ENCODE data around the gene P3H2.
"Not testable (repeated sequence)": the region's sequence is repeated elsewhere in the genome, so short reads cannot be mapped to it uniquely, and the experiment has no call there.

The P3H2 gene

GRCh38 chr3:189974359-189974758 lies 146.3 kb downstream of the P3H2 start:
- DNase-seq (ENCODE audit: insufficient read length, low spot score) (no peak), FAIRE-seq (no peak)
- TF ChIP-seq POLR2A (IDR thresholded peaks at IDR 0.05; ENCODE audit: low read depth, low read length) = no peak

- TF ChIP-seq POLR2A (IDR thresholded peaks at IDR 0.05; ENCODE audit: low read depth, low read length) = no peak
- DNase-seq (ENCODE audit: insufficient read length, low spot score) (peak; percentile 26), FAIRE-seq (peak; percentile 99)
Measured at GRCh38 chr3:189967254-189967865, 153.3 kb downstream of the P3H2 start.

GRCh38 chr3:189966843-189967242 lies 153.9 kb downstream of the P3H2 start:
- no peak for DNase-seq (ENCODE audit: insufficient read length, low spot score)
- no peak for TF ChIP-seq POLR2A (IDR thresholded peaks at IDR 0.05; ENCODE audit: low read depth, low read length)
- FAIRE-seq = peak; percentile 11

- TF ChIP-seq POLR2A (IDR thresholded peaks at IDR 0.05; ENCODE audit: low read depth, low read length) = no peak
- DNase-seq (ENCODE audit: insufficient read length, low spot score) = no peak
- FAIRE-seq = peak; percentile 15
Measured at GRCh38 chr3:189964623-189965332, 155.9 kb downstream of the P3H2 start.

- TF ChIP-seq POLR2A (IDR thresholded peaks at IDR 0.05; ENCODE audit: low read depth, low read length) = no peak
- DNase-seq (ENCODE audit: insufficient read length, low spot score) (no peak), FAIRE-seq (no peak)
Measured at GRCh38 chr3:189962466-189962865, 158.2 kb downstream of the P3H2 start.

- no peak for TF ChIP-seq POLR2A (IDR thresholded peaks at IDR 0.05; ENCODE audit: low read depth, low read length)
- FAIRE-seq (peak; percentile 98), DNase-seq (ENCODE audit: insufficient read length, low spot score) (peak; percentile 68)
Measured at GRCh38 chr3:189961522-189962161, 159.1 kb downstream of the P3H2 start.

GRCh38 chr3:189961086-189961485 lies 159.6 kb downstream of the P3H2 start:
- DNase-seq (ENCODE audit: insufficient read length, low spot score); FAIRE-seq: not testable (repeated sequence)

GRCh38 chr3:189954733-189955665 lies 165.7 kb downstream of the P3H2 start:
- TF ChIP-seq POLR2A (IDR thresholded peaks at IDR 0.05; ENCODE audit: low read depth, low read length) = no peak
- DNase-seq (ENCODE audit: insufficient read length, low spot score) (no peak), FAIRE-seq (no peak)

- TF ChIP-seq POLR2A (IDR thresholded peaks at IDR 0.05; ENCODE audit: low read depth, low read length) = no peak
- FAIRE-seq = no peak
- DNase-seq (ENCODE audit: insufficient read length, low spot score) = no peak
Measured at GRCh38 chr3:189953551-189953950, 167.1 kb downstream of the P3H2 start.

- FAIRE-seq = no peak
- TF ChIP-seq POLR2A (IDR thresholded peaks at IDR 0.05; ENCODE audit: low read depth, low read length) = no peak
- DNase-seq (ENCODE audit: insufficient read length, low spot score) = no peak
Measured at GRCh38 chr3:189952272-189952671, 168.4 kb downstream of the P3H2 start.

GRCh38 chr3:189950258-189950657 lies 170.4 kb downstream of the P3H2 start:
- no peak for TF ChIP-seq POLR2A (IDR thresholded peaks at IDR 0.05; ENCODE audit: low read depth, low read length)
- DNase-seq (ENCODE audit: insufficient read length, low spot score) (no peak), FAIRE-seq (no peak)

- DNase-seq (ENCODE audit: insufficient read length, low spot score) (no peak), FAIRE-seq (no peak)
- no peak for TF ChIP-seq POLR2A (IDR thresholded peaks at IDR 0.05; ENCODE audit: low read depth, low read length)
Measured at GRCh38 chr3:189949580-189949979, 171.1 kb downstream of the P3H2 start.

GRCh38 chr3:189948724-189949045 lies 172.0 kb downstream of the P3H2 start:
- TF ChIP-seq POLR2A (IDR thresholded peaks at IDR 0.05; ENCODE audit: low read depth, low read length) = no peak
- no peak for DNase-seq (ENCODE audit: insufficient read length, low spot score)
- no peak for FAIRE-seq
